Trophoblast cell (in vitro differentiated cells and primary cell): ENCODE results near the gene CAPN2.
A peak's percentile ranks its signal among the peaks of the same experiment; 100 is the strongest.
"Not testable (repeated sequence)": the region's sequence is repeated elsewhere in the genome, so short reads cannot be mapped to it uniquely, and the experiment has no call there.

Experiments used
- DNase-seq, 2 donors: peaks; one replicate each; pipeline ENCODE4 v3.0.0-alpha.2; 2016
- H2AFZ ChIP-seq: 2 replicates; pipeline ENCODE4 v1.6.1; 2013; ENCODE audit warnings: low read length, moderate library complexity, mild to moderate bottlenecking; ENCODE audit not compliant: insufficient read depth, poor library complexity
- H2AK5ac ChIP-seq: 2 replicates; pipeline ENCODE4 v1.6.1; 2013; ENCODE audit warnings: mild to moderate bottlenecking, low read length
- H2BK120ac ChIP-seq: 2 replicates; pipeline ENCODE4 v1.6.1; 2013; ENCODE audit warnings: low read length, mild to moderate bottlenecking, moderate library complexity; ENCODE audit not compliant: insufficient read depth, poor library complexity
- H2BK12ac ChIP-seq: 2 replicates; pipeline ENCODE4 v1.6.1; 2013; ENCODE audit warnings: mild to moderate bottlenecking, low read length, moderate library complexity
- H2BK5ac ChIP-seq: 2 replicates; pipeline ENCODE4 v1.6.1; 2013; ENCODE audit warnings: low read length, low read depth, moderate library complexity, mild to moderate bottlenecking; ENCODE audit not compliant: poor library complexity
- H3K14ac ChIP-seq: 2 replicates; pipeline ENCODE4 v1.6.1; 2013; ENCODE audit warnings: mild to moderate bottlenecking, low read length
- H3K18ac ChIP-seq: 2 replicates; pipeline ENCODE4 v1.6.1; 2013; ENCODE audit warnings: mild to moderate bottlenecking, low read length
- H3K23ac ChIP-seq: 2 replicates; pipeline ENCODE4 v1.6.1; 2013; ENCODE audit warnings: low read length
- H3K27ac ChIP-seq: 2 replicates; pipeline ENCODE4 v1.5.1; 2013; ENCODE audit warnings: low read depth, mild to moderate bottlenecking, inconsistent platforms, low read length, moderate library complexity
- H3K27me3 ChIP-seq: 2 replicates; pipeline ENCODE4 v1.6.1; 2013; ENCODE audit warnings: inconsistent platforms, mild to moderate bottlenecking, low read length, moderate library complexity; ENCODE audit not compliant: insufficient read depth
- H3K36me3 ChIP-seq, 2 experiments: 1 replicate in 1 of 2; 2 replicates in 1 of 2; pipeline ENCODE4 v1.6.1; 2013; ENCODE audit warnings: low read length in 2 of 2, mild to moderate bottlenecking in 2 of 2, moderate library complexity in 1 of 2; ENCODE audit not compliant: insufficient read depth in 2 of 2, control insufficient read depth in 1 of 2
- H3K4ac ChIP-seq: 2 replicates; pipeline ENCODE4 v1.6.1; 2013; ENCODE audit warnings: low read depth, mild to moderate bottlenecking, low read length, moderate library complexity
- H3K4me1 ChIP-seq, 2 experiments: 1 replicate in 1 of 2; 2 replicates in 1 of 2; pipeline ENCODE4 v1.6.1; 2013; ENCODE audit warnings: low read length in 2 of 2, mild to moderate bottlenecking in 2 of 2, moderate library complexity in 1 of 2; ENCODE audit not compliant: insufficient read depth in 2 of 2, control insufficient read depth in 1 of 2
- H3K4me2 ChIP-seq: 2 replicates; pipeline ENCODE4 v1.6.1; 2013; ENCODE audit warnings: inconsistent platforms, mild to moderate bottlenecking, low read length, moderate library complexity
- H3K4me3 ChIP-seq: 2 replicates; pipeline ENCODE4 v1.5.1; 2013; ENCODE audit warnings: mild to moderate bottlenecking, low read depth, low read length, inconsistent platforms
- H3K79me1 ChIP-seq: one replicate; pipeline ENCODE4 v1.6.1; 2013; ENCODE audit warnings: low read length
- H3K79me2 ChIP-seq: 2 replicates; pipeline ENCODE4 v1.6.1; 2013; ENCODE audit warnings: low read length, mild to moderate bottlenecking; ENCODE audit not compliant: control insufficient read depth, insufficient read depth, poor library complexity
- H3K9ac ChIP-seq: 2 replicates; pipeline ENCODE4 v1.6.1; 2013; ENCODE audit warnings: mild to moderate bottlenecking, low read length
- H3K9me3 ChIP-seq: 2 replicates; pipeline ENCODE4 v1.6.1; 2013; ENCODE audit warnings: low read depth, mild to moderate bottlenecking, control low read depth, inconsistent platforms, low read length; ENCODE audit not compliant: insufficient read depth
- H4K12ac ChIP-seq: 2 replicates; pipeline ENCODE4 v1.6.1; 2013; ENCODE audit warnings: low read depth, mild to moderate bottlenecking, low read length, moderate library complexity
- H4K8ac ChIP-seq: 2 replicates; pipeline ENCODE4 v1.6.1; 2013; ENCODE audit warnings: low read depth, mild to moderate bottlenecking, low read length, moderate library complexity
- H4K91ac ChIP-seq: one replicate; pipeline ENCODE4 v1.6.1; 2013; ENCODE audit warnings: low read depth, mild to moderate bottlenecking, low read length, moderate library complexity
- WGBS: extraction: QIAGEN DNeasy Blood & Tissue Kit; methylation state at CpG from one replicate; pipeline ENCODE4 v1.1.7; 2013; ENCODE audit warnings: missing lambda C conversion rate; ENCODE audit not compliant: insufficient read length, insufficient coverage; ENCODE audit errors: extremely low coverage; 5-methylcytosine and 5-hydroxymethylcytosine counted together

Gene CAPN2

DNA sequence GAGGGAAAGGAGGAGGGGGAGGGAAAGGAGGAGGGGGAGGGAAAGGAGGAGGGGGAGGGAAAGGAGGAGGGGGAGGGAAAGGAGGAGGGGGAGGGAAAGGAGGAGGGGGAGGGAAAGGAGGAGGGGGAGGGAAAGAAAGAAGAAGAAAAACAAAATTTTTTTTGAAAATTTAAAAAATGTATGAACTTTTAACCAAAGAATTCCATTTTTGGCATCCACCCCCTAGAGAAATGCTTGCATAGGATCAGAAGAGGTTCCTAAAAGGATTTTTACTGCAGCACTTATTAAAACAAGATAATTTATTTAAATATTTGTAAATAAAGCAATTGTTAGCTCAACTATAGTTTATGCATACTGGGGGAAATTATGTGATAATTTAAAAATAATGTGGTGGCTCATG, 104.9 kb downstream of the CAPN2 start:
- H3K9me3 ChIP-seq, H4K12ac ChIP-seq, H3K27ac ChIP-seq, DNase-seq, H2AFZ ChIP-seq, H3K79me1 ChIP-seq, H3K79me2 ChIP-seq, H4K8ac ChIP-seq, H3K4me1 ChIP-seq, H3K23ac ChIP-seq, H3K14ac ChIP-seq, H2BK12ac ChIP-seq, H2AK5ac ChIP-seq, H3K9ac ChIP-seq, H4K91ac ChIP-seq, H2BK5ac ChIP-seq, H3K4me3 ChIP-seq, H3K4ac ChIP-seq, H3K18ac ChIP-seq, H2BK120ac ChIP-seq, H3K4me2 ChIP-seq, H3K27me3 ChIP-seq: not testable (repeated sequence)
- peaks cover 20 to 30% of the 10 kb centered on the region in 2 experiments for H3K36me3 ChIP-seq

DNA sequence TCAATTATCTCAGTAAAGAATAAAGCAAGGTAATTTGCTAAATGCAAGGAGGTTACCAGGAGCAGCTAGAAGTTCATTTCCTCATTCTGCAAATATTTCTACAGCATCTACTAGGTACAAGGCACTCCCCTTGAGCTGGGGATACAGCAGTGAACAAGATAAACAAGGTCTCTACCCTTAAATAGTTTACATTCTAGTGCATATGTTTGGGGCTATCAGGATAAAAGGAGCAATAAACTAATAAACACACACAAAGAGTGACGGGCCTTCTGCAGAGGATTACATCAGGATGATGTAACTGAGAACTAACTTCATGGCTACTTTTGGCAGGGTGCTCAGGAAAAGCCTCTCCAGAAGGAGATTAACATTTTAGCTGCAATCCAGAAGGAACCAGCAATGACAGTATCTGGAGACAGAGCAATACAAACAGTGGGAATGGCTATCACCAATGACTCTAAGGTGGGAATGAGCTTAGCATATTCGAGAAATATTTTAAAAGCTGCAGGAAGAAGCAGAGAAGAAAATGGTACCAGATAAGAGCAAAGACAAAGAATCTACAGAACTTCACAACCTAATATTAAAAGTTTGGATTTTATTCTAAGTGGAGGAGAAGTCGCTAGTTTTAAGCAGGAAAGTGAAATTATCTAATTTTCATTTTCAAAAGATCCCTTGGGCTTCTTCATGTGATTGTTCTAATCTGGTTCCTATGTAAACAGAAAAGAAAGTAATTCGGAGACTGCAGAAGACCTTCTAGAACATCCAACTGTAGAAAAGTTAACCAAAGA, 107.6 kb downstream of the CAPN2 start:
- Histone ChIP-seq H3K4ac (no peak overlapping the region), H3K4me1 (peaks cover 3 to 4% of the 10 kb centered on the region in 2 experiments), H4K12ac (no peak overlapping the region), H3K4me2 (no peak overlapping the region), H3K23ac (no peak overlapping the region), H3K9me3 (no peaks in the 10 kb centered on the region), H2BK12ac (no peak overlapping the region), H3K4me3 (no peak overlapping the region), H3K27ac (no peak overlapping the region), H2AK5ac (no peak overlapping the region), H4K91ac (no peak overlapping the region), H2BK120ac (no peak overlapping the region), H3K18ac (no peak overlapping the region), H3K36me3 (peaks cover 8 to 12% of the 10 kb centered on the region in 2 experiments), H3K79me1 (no peaks in the 10 kb centered on the region), H3K14ac (no peak overlapping the region), H4K8ac (no peak overlapping the region), H3K27me3 (no peaks in the 10 kb centered on the region), H2AFZ (no peak overlapping the region), H2BK5ac (no peak overlapping the region), H3K79me2 (peaks cover 13% of the 10 kb centered on the region), H3K9ac (no peak overlapping the region)
- no peak for DNase-seq
- WGBS: no CpG with 5 or more reads among the region's 4 CpGs

DNA sequence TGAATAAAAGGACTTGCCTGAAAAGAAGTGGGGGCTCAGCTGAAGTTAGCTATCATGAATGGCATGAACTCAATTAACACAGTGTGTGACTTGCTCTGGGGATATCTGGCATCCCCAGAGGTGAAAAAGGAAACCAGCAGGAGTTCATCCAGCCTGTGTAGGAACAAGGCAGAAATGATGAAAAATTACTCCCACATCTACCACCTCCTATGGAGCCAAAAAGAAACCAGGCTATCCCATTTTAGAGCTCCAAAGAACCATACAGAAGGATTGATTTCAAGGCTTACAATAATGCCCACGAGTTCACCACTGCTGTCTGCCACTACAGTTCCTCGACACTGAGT, 108.1 kb downstream of the CAPN2 start:
- Histone ChIP-seq H2AK5ac (no peak overlapping the region), H3K79me1 (no peaks in the 10 kb centered on the region), H3K9me3 (no peaks in the 10 kb centered on the region), H3K36me3 (peaks cover 8 to 12% of the 10 kb centered on the region in 2 experiments), H3K23ac (no peak overlapping the region), H4K91ac (no peak overlapping the region), H3K27ac (no peak overlapping the region), H4K8ac (no peak overlapping the region), H3K4me3 (no peak overlapping the region), H3K4ac (no peak overlapping the region), H2BK120ac (no peak overlapping the region), H2AFZ (no peak overlapping the region), H3K27me3 (no peaks in the 10 kb centered on the region), H3K79me2 (peaks cover 13% of the 10 kb centered on the region), H3K4me1 (peaks cover 3 to 7% of the 10 kb centered on the region in 2 experiments), H3K9ac (no peak overlapping the region), H2BK5ac (no peak overlapping the region), H3K14ac (no peak overlapping the region), H3K4me2 (no peak overlapping the region), H2BK12ac (no peak overlapping the region), H3K18ac (no peak overlapping the region), H4K12ac (no peak overlapping the region)
- no peak for DNase-seq
- no CpG with 5 or more reads among the region's 2 CpGs for WGBS

DNA sequence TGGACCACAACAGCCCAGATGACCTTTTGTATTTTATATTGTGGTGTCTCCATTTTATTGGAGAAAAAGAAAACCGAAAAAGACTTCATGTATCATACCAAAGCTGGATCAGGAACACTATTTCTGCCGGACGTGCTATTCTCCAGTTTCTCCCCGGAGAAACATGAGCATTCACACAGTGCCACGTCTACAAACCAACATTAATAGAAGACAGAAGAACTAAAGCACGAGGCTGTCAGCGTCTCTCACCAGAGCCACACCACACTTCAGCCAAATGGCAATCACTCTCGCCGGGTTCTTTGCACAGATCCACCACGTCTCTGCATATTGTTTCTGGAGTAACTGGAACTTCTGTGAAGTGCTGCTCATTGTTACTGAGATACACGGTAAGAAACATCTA, 108.6 kb downstream of the CAPN2 start:
- Histone ChIP-seq H3K27ac (no peak overlapping the region), H2AK5ac (no peak overlapping the region), H3K9ac (no peak overlapping the region), H3K27me3 (no peaks in the 10 kb centered on the region), H3K4me1 (peaks cover 7 to 11% of the 10 kb centered on the region in 2 experiments), H2AFZ (no peak overlapping the region), H4K12ac (no peak overlapping the region), H3K79me2 (peaks cover 16% of the 10 kb centered on the region), H2BK5ac (no peak overlapping the region), H3K23ac (no peak overlapping the region), H3K14ac (no peak overlapping the region), H4K91ac (no peak overlapping the region), H3K4ac (peak overlapping the region; percentile 10), H3K18ac (no peak overlapping the region), H2BK12ac (no peak overlapping the region), H4K8ac (no peak overlapping the region), H3K36me3 (peaks cover 8 to 12% of the 10 kb centered on the region in 2 experiments), H2BK120ac (no peak overlapping the region), H3K4me3 (no peak overlapping the region), H3K4me2 (no peak overlapping the region), H3K79me1 (no peaks in the 10 kb centered on the region), H3K9me3 (no peaks in the 10 kb centered on the region)
- no peak for DNase-seq
- no CpG with 5 or more reads among the region's 11 CpGs for WGBS
